HG03139 (cell line): ENCODE results near the gene PPP3CB.

Source experiments
- ATAC-seq: cut with Tn5 transposase; IDR thresholded peaks from one replicate; pipeline ENCODE4 v1.9.1; 2021; ENCODE audit not compliant: unreplicated experiment

The PPP3CB gene

GRCh38 chr10:73485320-73485719 is 10.5 kb downstream of the PPP3CB start:
- no peak for ATAC-seq

DNA sequence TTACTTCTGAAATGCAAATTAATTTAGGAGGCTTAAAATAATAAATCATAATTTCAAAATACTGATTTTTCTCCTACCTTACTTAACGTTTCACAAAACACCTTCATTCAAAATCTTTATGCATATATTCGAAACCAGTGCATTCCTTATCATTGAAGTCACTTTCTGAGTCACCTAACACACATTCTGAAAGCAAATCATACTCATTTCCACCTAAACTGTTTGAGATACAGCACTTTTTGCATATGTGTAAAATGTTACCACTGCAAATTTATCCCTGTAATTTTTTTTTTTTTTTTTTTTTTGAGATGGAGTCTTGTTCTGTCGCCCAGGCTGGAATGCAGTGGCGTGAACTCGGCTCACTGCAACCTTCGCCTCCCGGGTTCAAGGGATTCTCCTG is 15.7 kb downstream of the PPP3CB start:
- no peak for ATAC-seq

DNA sequence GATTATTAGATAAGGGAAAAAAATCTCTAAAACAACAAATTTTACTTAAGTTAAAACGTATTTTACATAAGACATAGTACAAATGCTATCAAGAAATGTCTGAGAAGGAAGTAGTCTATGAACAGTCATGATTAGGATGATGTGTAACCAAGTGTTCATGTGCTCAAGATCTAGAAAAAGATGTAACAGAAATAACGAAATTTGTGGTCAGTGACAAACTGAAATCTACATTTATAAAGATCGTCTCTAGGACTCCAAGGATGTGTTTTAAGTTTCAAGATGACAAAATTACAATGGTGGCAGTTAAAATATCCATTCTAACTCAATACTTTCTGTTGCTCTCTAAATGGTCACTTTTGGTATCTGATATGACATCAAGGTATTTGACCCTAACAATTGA is 17.2 kb downstream of the PPP3CB start:
- no peak for ATAC-seq

DNA sequence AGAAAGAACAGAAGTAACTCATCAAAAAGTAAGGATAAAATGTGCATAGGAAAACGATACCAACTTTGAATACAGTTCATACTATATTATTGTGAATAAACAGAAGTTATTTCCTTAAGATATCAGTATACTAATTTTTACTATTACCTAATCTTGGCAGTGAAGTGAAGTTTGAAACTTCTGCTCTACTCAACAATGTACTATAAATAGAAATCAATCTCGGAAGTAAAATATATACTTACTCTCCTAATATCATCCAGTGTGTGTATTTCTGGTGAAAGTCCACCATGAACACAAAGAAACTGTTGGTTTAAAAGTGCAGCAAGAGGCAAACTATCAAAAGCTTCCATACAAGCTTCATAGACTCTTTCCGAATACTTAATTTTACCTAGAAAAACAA is 24.6 kb downstream of the PPP3CB start:
- no peak for ATAC-seq

GRCh38 chr10:73469579-73469978 is 26.2 kb downstream of the PPP3CB start:
- ATAC-seq = no peak

GRCh38 chr10:73467206-73467605 is 28.6 kb downstream of the PPP3CB start:
- ATAC-seq = no peak

- ATAC-seq = no peak
Measured at GRCh38 chr10:73465978-73466726, 29.7 kb downstream of the PPP3CB start.

DNA sequence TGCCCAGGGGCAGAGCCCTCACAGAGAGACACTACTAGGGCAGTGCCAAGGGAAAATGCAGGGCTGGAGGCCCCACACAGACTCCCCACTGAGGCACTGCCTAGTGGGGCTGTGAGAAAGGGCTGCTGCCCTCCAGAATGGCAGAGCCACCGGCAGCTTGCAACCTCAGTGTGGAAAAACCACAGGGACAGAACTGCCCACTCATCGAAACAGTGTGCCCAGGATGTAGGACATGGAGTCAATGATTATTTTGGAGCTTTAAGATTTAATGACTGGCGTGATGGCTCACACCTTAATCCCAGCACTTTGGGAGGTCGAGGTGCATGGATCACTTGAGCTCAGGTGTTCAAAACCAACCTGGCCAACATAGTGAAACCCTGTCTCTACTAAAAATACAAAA is 34.9 kb downstream of the PPP3CB start:
- ATAC-seq = no peak

DNA sequence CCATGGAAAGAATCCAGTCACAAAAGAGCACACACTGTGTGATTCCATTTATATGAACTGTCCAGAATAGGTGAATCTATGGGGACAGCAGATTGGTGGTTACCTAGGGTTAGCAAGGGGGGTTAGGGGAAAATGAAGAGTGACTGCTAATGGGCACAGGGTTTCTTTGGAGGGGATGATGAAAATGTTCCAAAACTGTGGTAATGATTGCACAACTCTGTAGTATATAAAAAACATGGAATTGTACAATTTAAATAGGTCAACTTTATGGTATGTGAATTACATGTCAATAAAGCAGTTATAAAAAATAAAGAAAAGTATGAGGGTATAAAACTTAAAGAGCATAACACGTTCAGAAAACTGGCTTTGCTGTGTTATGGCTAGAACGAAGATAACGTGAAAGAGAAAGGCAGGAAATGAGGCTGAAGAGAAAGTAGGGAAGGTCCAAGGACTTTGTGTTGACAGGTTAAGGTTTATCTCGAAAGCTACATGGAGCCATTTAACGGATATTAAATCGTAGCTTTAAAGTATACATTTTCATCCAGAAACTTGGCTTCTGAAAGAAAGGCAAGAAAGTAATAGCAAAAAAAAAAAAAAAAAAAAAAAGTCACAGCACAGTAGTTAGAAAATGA is 36.0 kb downstream of the PPP3CB start:
- ATAC-seq = no peak

- no peak for ATAC-seq
Measured at GRCh38 chr10:73456187-73456890, 39.5 kb downstream of the PPP3CB start.

GRCh38 chr10:73449113-73449512 is 46.7 kb downstream of the PPP3CB start:
- ATAC-seq = no peak

GRCh38 chr10:73448384-73448783 is 47.4 kb downstream of the PPP3CB start:
- ATAC-seq = no peak

GRCh38 chr10:73446926-73447325 is 48.9 kb downstream of the PPP3CB start:
- ATAC-seq = no peak

GRCh38 chr10:73444457-73444856 is 51.4 kb downstream of the PPP3CB start:
- ATAC-seq = no peak

DNA sequence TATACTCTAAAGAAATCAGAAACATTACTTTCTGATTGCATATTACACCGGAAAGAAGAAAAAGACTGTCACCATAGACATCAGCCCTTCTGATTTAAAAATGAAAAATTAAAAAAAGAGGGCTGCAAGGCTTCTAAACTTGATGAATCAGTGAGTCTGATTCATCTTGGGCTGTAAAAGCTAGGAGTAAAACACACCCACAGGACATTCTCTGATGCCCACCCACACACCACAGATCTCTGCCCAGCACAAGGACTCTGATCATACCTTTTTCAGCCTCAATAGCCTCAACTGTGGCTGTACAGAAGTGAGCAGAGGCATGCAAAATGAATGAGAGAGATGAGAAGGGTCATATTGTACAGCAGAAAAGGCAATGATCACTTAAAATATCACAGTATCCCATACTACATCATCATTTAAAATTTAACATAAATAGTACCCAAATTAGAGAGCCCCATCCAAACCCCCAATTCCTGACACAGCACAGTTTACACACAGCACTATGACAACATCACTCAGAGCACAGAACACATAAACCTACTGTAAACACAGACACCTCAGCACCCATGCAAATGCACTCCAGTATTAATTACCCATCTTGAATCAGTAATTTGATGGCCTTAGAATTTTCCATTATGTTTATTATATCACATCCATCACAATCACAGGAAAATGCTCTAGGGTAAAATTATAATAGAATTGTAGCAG is 56.1 kb downstream of the PPP3CB start:
- no peak for ATAC-seq

DNA sequence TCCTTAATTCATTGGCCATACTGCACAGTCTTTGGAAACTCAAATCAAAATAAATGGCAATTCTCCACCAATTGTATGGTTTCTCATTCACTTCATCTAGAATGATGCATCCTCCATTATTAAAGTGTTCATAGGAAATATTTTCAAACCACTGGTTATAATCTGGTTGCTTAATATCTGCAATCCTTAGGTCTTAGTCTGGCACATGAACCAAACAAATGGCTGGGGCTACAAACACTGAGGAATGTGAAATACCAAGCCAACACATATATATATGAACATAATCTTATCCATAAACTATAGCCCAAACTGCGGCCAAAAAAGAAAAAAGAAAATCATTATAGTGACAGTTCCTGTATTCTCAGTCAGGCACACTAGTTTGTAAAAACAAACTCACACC is 56.8 kb downstream of the PPP3CB start:
- ATAC-seq = no peak

GRCh38 chr10:73433538-73433867 is 62.3 kb downstream of the PPP3CB start, which contains the start of gene MSS51:
Gene MSS51, minus strand, starts transcription at chr10:73433561. Its CDS starts 5,277 bp downstream, at chr10:73428284.
- ATAC-seq = no peak

GRCh38 chr10:73432646-73433537 is 62.9 kb downstream of the PPP3CB start:
- ATAC-seq = no peak

- no peak for ATAC-seq
Measured at GRCh38 chr10:73426318-73426717, 69.5 kb downstream of the PPP3CB start.

GRCh38 chr10:73424478-73424877 is 71.3 kb downstream of the PPP3CB start:
- no peak for ATAC-seq

GRCh38 chr10:73423309-73423708 is 72.5 kb downstream of the PPP3CB start:
- no peak for ATAC-seq
